GM21723 (cell line): ENCODE results near the gene MDM1.

ENCODE experiments used
- ATAC-seq: cut with Tn5 transposase; IDR thresholded peaks from one replicate; pipeline ENCODE4 v1.9.1; 2021; ENCODE audit warnings: mild to moderate bottlenecking, moderate library complexity; ENCODE audit not compliant: unreplicated experiment

MDM1 gene

DNA sequence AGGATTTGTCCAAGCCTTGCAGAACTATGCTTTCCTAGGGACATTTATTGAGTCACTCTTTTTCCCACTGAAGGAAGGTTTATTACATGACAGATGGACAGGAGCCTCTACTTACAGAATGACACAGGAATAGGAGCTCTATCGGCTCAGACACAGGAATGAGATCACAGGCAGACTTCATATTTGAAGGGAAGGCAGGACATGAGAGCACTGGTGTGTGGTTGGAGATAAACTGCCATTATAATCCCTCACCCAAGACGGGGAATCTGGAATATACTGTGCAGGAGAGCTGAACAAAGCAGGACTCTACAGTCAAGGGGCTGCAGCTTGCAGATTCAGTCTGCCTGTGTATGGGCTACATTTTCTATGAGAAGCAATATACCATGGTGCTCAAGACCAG lies 51.9 kb downstream of the MDM1 start:
- no peak for ATAC-seq

DNA sequence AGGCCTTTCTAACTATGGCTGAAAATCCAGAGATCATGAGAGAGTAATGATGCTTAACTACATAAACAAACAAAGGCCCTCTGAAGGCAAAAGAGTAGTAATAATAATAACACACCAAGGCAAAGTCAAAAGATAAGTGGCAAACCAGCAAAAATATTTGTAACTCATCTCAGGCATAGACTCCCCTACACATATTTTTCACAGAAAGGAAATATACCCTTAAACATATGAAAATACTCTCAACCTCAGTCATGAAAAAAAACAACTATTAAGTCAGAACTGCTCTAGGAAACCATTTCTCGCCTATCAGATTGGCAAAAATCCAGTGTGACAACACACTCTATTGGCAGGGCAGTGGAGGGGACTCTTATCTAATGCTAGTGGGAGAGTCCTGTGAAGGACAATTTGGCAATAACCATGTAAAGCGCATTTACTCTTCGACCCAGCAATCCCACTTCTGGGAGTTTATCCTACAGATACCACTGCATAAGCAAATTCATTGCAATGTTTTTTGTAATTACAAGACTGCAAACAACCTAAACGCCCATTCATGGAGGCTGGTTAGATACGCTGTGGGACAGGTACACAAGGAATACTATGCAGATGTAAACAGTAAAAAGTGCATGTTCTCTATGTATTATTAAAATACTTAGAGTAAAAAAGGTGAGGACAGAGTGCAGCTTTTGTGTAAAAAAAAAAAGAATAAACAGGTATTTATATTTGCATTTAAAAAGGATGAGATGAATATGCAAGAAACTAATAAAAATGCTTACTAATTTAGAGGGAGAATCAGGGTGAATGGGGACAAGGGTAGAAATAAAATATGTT lies 52.7 kb downstream of the MDM1 start:
- no peak for ATAC-seq

DNA sequence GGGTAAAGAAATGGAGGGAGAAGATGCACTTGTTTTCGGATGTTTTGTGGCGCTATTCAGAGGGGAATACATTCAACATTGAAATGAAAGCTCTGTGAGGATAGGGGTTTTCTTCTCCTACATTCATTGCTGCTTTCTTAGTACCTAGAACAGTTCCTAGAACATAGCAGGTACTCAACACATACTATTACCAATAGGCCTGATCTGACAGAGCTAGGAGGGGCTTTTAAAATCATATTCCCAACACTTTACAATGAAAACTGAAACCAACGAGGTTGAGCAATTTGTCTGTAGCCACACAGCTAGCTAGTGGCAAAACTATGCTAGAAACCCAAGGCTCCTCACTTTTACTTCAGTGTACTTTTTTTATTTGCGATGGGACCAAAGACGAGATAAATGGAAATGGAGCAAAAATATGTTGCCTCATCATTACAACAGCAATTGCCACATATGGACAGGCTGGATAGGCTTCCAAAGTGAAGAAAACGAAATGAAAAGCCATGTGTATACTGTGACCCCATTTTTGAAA lies 55.7 kb downstream of the MDM1 start:
- no peak for ATAC-seq

DNA sequence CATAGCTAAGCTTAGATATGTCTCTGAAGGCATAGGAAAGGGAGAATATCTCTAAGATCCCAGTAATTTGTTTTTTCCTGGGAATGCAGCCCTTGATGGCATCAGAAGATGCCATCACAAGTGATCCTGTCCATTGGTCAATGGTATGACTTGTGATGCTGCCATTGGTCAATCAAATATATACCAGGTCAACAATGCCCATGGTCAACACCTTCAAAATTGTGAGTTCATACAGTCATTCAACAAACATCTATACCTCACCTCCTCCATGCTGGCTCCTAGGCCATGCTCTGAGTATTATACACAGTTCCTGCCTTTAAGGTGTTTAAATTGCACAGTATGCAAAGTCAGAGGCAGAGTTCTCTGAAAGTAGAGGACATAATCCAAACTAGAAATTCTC lies 59.4 kb downstream of the MDM1 start:
- no peak for ATAC-seq

DNA sequence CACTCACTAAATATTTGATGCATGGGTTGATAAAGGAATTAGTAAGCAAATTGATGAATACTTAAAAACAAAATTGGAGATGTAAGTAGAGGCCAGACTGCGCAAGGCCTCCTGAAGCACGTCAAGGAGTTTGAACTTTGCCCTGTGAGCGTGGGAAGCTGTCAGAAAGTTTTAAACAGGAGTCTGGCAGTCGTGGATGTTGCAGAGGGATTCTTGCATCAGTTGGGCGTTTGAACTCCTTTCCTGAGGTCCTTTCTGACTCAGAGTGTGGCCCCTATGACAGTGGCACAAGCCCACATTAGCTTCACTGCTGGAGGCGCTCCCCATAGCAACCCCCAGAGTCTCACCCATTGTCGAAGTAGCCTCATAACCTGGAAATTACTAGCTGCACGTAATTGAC lies 60.8 kb downstream of the MDM1 start:
- ATAC-seq, result no peak

DNA sequence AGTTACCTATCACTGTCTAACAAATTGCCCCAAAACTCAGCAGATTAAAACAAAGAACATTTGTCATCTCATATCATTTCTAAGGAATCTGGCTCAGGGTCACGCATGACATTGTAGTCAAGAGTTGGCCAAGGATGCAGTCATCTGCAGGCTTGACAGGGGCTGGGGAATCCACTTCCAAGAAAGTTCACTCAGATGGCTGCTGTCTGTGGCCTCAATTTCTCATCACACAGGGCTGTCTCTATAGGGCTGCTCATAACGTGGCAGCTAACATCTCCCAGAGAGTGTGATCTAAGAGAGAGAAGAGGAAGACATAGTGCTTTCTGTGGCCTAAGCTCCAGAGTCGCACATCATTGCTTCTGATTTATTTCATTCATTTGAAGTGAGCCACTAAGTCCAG lies 61.8 kb downstream of the MDM1 start:
- ATAC-seq, result no peak

DNA sequence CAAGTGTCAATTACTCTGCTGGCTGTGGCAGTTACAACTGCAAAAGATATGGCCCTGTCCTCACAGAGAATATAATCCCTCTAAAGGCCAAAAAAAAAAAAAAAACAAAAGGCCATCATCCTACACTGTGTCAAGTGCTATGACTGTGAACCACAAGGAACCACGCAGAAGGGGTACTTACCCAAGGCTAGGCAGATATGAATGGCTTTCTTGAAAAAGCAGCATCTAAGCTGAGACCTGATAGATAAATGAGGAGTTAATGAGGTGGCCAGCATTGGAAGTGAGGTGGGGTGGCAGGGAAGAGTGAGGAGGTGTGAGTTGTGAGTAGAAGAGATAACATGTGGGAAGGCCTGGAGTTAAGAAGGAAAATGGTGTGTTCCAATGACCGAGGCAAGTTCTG lies 62.4 kb downstream of the MDM1 start:
- no peak for ATAC-seq

DNA sequence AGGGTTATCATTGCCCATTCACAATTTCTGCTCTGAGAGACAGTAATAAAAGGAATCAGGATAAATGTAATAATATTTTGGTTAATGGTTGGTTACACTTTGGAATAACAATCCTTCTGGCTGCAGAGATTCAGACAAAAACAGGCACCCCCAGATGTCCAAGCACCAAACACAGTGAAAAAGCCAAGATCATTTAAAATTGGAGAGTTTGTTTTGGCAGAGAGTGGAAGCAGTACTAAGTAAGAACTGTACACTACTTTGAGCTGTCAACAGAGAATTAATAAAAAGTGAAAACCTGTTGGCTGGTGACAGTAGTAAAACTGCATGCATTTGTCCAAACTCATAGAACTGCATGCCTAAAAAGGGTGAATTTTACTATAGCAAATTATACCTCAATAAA lies 63.2 kb downstream of the MDM1 start:
- ATAC-seq, result no peak

DNA sequence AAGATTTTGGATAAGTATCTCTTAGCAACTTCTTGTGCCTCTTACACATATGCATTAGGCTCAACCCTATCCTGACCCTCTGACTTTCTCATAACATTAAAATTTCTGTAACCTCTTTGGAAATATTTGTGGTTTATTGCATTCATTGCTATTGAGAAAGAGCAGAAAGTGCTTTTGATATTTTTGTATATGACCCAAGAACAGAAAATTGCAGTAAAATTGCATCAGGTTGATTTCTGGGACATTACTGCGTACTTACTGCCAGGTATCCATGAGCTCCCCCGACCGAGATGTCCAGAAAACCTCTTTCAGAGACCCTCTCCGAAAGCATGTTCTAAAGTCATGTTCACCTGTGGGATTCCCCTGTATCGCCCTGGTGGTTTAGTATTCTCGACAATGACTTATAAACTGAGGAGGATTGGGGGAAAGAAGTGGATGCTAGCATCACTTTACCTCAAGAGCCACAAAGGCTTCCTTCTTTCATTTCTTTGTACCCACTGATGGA lies 64.2 kb downstream of the MDM1 start:
- ATAC-seq, result no peak

DNA sequence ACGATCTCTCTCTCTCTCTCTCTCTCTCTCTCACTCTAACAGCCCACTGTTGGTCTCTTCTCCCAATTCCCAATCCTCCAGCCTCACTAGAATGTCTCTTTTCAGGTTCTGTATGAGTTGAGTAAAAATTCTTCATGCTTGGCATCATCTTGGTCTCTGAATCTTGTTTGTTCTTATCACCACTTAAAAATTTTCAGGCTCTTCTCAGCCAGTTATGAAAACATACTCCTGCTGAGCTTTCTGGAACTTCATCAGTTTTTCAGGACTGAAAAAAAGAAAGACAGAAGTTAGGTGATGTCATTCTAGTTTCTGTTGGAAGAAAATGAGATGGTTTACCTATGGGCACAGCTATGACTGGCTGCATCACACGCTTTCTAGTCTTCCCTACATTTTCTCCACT lies 67.3 kb downstream of the MDM1 start:
- ATAC-seq, result no peak

DNA sequence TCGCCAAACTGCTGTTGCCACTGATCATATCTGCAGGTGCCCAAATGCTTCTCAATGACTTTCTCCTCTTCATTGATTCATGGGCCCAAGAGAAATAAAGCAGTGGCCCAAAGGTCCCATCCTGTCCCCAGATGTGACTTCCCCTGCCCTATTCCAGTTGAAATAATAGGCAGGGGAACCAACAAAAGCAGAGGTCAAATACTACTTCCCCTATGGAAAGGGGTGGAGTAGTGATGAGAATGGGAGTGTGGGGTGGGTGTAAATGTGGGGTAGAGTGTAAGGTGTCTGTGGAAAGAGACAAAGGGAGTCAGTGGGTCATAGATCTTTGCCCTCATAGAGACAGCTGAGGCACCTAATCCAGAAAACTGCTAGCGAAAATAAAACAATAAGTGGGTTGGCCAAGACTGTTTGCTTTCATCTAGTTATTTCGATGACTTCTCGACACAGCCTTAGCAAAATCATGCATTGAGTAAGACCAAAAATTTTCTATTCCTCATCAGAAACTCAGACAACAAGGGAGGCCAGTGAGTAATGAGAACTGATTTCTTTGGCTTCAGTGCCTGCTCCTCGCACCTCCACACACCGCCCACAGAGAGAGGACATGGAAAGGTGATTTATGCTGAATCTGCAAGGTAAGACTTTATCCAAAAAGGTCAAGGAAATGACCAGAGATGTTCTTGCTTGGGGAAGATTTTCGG lies 67.9 kb downstream of the MDM1 start:
- ATAC-seq, result no peak

DNA sequence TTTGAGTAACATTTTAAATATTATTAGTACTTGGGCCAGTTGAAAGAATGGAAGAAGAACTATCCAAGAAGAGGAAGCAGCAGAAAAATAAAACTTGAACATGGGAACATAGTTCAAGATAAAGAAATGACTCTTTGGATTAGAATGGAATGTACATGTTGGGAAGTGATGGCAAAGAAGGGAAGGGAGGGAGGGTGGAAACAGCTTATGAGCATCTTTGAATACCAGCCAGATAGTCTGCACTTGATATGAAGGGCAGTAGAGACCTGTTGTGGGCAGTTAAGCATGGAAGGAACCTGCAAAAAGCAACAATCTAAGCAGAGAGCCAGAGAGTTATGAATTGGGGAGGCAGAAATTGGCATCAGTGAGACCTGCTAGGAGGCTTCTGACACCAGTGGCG lies 68.8 kb downstream of the MDM1 start:
- no peak for ATAC-seq

DNA sequence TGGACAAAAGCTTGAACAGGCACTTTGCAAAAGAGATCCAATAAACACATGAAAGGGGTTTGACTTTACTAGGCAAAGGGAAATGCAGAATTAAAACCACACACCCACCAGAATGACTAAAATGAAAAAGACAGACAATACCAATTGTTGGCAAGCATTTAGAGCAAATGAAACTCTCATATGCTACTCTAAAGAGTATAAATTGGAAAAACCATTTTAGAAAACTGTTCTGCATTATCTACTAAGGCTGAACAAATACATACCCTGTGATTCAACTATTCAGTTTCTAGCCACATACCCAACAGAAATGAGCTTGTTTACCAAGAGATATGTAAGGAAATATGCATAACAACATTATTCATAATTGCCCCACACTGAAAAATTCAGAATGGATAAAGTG lies 70.3 kb downstream of the MDM1 start:
- ATAC-seq, result no peak

DNA sequence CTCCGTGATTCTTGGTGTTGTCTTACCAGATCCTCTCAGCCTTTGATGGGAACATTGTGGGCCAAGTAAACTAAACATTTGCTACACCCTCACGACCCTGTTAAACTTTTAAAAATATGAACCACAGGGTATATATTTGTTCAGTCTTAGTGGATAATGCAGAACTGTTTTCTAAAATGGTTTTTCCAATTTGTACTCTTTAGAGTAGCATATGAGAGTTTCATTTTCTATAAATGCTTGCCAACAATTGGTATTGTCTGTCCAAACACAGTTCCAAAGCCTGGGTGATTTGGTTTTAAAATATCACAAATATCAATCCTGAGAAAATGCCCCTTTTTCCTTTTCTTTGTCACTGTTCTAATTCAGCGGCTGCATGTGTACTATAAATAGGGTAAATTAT lies 72.0 kb downstream of the MDM1 start:
- no peak for ATAC-seq

DNA sequence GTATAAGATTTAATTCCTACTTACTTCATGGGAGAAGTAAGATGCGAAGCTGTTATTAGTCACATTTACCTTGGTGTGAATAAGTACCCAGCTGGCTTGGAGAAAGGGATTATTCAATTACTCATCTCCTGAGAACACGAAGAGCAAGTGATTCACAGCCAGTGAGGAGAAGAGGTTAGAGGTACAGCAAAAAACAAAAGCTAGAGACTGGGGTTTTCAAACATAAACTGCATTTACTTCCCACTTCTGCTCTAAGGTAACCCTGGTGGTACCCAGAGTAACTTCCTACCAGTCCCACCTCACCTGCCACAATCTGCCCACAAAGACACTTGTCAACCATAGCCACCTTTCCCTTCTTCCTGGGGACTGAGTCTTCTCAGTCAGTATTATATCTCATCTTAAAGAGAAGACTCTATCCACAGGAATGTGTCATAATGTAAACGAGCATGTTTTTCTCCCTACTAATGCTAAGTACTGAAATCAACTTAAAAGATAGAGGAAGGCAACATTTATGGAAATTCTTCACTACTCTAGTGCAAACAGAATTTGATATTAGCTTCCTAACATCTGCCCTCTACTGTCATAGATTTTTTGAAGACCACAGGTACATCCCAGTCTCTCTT lies 72.7 kb downstream of the MDM1 start:
- ATAC-seq, result no peak

DNA sequence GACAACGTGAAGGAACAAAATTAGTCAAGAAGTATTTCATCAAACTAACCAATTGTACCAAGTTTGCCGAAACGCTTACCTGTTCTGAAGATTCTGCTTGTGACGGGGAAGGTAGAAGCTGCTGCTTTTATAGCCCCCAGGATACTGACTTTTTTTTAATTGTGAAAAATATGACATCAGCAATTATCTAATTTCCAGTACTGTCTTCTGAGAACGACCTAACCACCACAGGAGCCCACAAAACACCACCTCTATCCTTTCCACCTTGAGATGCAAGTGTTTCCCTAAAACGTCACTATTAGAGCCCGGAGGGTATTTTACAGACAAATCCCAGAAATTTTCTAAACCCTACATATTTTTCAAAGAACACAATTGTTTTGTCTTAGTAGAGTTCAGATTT lies 78.7 kb downstream of the MDM1 start, which contains the start of gene IL22:
IL22 (minus strand) TSS at position 101 of the 400 bp plus-strand sequence. CDS start 156 bp downstream, outside the sequence.
- no peak for ATAC-seq

DNA sequence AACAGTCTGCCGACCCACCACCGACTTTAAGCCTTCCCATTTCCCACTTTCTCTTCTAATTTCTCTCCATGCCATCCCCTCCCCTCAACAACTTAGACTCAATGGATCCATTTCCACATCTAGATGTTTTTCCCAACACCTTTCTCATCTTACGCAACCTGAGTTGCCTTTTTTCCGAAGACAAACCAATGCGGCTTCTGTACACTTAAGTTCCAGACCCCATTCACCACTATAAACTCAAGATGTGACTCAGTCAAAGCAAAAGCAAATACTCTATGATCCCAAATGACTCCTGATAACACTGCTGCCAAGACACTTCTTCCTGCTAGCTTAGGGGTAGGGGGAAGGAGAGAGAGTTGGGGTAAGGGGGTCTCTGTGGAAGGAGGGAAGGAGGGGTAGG lies 80.1 kb downstream of the MDM1 start:
- no peak for ATAC-seq

DNA sequence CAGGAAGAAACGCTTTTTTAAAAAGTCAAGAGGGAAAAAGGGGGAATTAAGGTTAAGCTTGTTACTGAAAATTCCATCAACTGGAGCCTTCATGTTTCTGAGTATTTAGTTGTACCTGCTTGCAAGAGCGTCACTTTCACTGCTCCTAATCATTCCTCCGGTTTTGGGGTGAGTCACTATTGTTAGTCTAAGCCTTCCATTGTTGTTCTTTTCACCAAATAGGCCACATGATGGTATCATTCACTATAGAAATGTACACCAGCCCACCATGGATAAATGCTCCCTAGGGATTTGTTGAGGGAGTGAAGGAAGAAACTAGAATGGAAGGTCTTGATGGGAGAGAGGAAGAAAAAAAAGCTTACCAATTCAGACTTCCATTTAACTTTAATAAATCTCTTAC lies 81.7 kb downstream of the MDM1 start:
- no peak for ATAC-seq

DNA sequence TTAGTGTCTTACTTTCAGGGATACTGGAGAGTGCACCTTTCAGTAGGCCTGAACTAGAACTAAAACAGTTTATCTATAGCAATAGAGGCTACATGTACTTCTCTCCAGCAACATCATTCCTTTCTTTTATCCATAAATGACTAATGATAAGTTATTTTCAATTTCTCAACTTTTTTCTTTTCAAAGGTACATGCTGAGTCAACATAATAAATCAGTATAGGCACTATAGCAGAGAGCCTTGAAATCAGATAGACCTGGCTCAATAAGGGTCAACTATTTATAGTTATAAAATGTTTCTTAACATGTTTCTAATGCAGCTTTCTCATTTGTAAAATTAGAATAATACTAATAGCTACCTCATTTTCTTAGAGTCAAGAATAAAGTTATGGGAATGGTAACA lies 84.4 kb downstream of the MDM1 start:
- no peak for ATAC-seq

DNA sequence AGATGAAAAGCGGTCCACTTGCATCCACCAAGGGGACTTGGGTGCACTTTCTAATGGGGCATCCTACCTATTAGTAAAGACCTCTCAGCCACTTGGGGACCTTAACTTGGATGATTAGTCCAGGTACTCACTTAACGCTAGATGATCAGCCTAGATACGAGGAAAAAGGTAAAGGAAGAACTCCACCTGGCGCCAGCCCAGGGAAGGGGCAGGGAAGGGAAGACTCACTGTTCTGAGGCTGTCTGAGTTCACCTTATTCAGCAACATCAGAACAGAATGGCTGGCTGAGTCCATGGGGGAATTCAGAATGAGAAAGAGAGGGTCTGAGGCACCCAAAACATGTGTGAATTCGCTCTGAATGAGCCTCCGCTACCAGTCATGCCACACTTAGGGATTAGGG lies 85.8 kb downstream of the MDM1 start:
- no peak for ATAC-seq

DNA sequence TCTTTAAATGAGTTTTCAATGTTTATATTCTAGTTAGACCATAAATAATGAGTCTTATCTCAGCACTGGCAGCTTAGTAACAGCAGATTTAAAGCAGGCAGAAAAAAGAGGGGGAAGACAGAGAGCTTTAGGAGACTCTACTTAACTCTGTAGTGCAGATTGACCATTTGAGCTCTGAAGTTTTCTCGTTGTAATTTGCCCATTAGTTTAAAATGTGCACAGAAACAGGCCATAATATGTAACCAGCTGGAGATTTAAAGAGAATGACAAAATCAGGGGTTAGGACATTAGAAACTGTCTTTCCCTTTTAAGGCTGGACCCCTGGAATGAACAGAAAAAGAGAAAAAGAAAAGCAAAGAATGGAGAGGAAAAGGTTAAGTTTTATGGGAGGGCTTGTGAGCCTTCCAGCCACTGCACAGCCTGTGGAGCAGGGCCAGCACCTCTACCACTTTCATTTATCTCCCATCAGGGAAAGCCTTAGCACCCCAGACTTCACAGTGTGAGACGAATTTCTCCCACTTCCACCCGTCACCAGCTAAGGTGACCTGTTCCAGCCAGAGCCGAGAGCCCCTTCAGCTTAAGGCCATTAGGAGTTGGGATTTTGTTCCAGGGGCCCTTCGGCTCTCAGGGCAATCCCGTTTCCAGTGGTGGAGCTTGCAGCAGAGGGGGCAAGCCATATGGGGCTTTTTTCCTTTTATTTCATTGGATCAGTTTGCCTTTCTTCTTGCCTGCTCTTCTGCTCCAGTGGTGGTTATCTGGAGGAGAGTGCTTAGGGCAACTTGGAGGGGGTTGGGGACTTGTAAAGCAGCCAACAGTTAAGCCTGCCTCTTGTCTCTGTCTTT lies 86.8 kb downstream of the MDM1 start:
- ATAC-seq, result no peak
